Mammary epithelial cell (primary cell): ENCODE data around the gene SNRK.

Source experiments
- EZH2 ChIP-seq: IDR thresholded peaks from 2 replicates; pipeline ENCODE4 v1.6.1; 2012; ENCODE audit warnings: low read length, inconsistent platforms, borderline replicate concordance
- TF ChIP-seq, protein P1 (sequence below), 2 donors: IDR thresholded peaks in 1 of 2; conservative IDR thresholded peaks in 1 of 2; 2 replicates each; pipeline ENCODE4 v1.5.1; 2011 to 2012; ENCODE audit warnings: inconsistent platforms in 2 of 2, low read length in 2 of 2, mild to moderate bottlenecking in 2 of 2, control low read depth in 1 of 2, low read depth in 1 of 2; ENCODE audit not compliant: insufficient read depth in 1 of 2; ENCODE audit errors: extremely low read depth in 1 of 2

DNA sequence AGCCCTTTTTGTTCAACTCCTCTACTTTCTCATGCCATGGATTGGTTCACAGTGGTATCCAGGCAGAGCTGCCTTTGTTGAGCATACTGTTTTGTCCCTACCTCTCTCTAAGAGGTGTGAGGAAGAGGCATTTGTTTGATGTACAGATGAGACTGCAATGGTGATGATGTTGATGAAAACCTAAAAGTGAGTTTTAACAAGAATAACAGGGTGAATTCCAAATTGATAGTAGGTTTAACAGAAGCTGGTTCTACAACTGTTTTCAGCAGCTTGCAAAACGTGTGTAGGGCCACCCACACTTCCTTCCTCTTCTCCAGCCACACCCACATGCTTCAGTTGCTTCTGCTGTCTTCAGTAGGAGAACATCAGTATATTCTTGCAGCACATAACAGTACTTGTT, 10.2 kb downstream of the SNRK start:
- TF ChIP-seq, protein P1, sequence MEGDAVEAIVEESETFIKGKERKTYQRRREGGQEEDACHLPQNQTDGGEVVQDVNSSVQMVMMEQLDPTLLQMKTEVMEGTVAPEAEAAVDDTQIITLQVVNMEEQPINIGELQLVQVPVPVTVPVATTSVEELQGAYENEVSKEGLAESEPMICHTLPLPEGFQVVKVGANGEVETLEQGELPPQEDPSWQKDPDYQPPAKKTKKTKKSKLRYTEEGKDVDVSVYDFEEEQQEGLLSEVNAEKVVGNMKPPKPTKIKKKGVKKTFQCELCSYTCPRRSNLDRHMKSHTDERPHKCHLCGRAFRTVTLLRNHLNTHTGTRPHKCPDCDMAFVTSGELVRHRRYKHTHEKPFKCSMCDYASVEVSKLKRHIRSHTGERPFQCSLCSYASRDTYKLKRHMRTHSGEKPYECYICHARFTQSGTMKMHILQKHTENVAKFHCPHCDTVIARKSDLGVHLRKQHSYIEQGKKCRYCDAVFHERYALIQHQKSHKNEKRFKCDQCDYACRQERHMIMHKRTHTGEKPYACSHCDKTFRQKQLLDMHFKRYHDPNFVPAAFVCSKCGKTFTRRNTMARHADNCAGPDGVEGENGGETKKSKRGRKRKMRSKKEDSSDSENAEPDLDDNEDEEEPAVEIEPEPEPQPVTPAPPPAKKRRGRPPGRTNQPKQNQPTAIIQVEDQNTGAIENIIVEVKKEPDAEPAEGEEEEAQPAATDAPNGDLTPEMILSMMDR (conservative IDR thresholded peaks at IDR 0.05 in 1 of 2, IDR thresholded peaks at IDR 0.05 in 1 of 2; ENCODE audit: extremely low read depth in 1 of 2, insufficient read depth in 1 of 2, low read depth in 1 of 2, low read length in 2 of 2) = no peak
- no peak for TF ChIP-seq EZH2
